Endothelial cell (in vitro differentiated cells): ENCODE measurements around the gene GMDS. TPM values are rescaled to one million over a fixed set of nuclear protein-coding genes. Genes with fewer than 3 reads are reported as not detected.

Experiments used
- DNase-seq: peaks from one replicate; pipeline ENCODE4 v3.0.0; 2021; ENCODE audit warnings: low spot score
- H3K27ac Mint-ChIP-seq: one replicate; pipeline ENCODE4 v1.8.0; 2021; ENCODE audit warnings: mixed read lengths, inconsistent platforms; ENCODE audit not compliant: unreplicated experiment
- H3K27me3 Mint-ChIP-seq: one replicate; pipeline ENCODE4 v1.8.0; 2021; ENCODE audit warnings: mild to moderate bottlenecking, moderate library complexity, mixed read lengths, inconsistent platforms; ENCODE audit not compliant: unreplicated experiment
- H3K36me3 Mint-ChIP-seq: one replicate; pipeline ENCODE4 v1.8.0; 2021; ENCODE audit warnings: mild to moderate bottlenecking, low read depth, mixed read lengths, inconsistent platforms; ENCODE audit not compliant: unreplicated experiment
- H3K4me1 Mint-ChIP-seq: one replicate; pipeline ENCODE4 v1.8.0; 2021; ENCODE audit warnings: mild to moderate bottlenecking, mixed read lengths, inconsistent platforms; ENCODE audit not compliant: unreplicated experiment
- H3K4me3 Mint-ChIP-seq: one replicate; pipeline ENCODE4 v1.8.0; 2021; ENCODE audit warnings: mild to moderate bottlenecking, mixed read lengths, inconsistent platforms; ENCODE audit not compliant: unreplicated experiment
- H3K9me3 Mint-ChIP-seq: one replicate; pipeline ENCODE4 v1.8.0; 2021; ENCODE audit warnings: mixed read lengths, inconsistent platforms; ENCODE audit not compliant: unreplicated experiment
- CTCF ChIP-seq: fragments of 200-600 bp; sonication (generic); IDR thresholded peaks from one replicate; pipeline ENCODE4 v1.5.0; 2021; ENCODE audit warnings: antibody characterized with exemption; ENCODE audit not compliant: unreplicated experiment
- total RNA-seq: library from RNA; stranded (reverse); fragmentation: NEBNext Ultra II Directional; extraction: Animal tissue kit (Norgen Biotek cat#: 25700); gene quantifications from one replicate; pipeline ENCODE4 v1.2.1, GENCODE V29; 2021; ENCODE audit not compliant: unreplicated experiment

GMDS gene
- total RNA-seq, 1 donor from 2014 or later: 36.0 TPM

GRCh38 chr6:2141644-2142290 lies 103.6 kb downstream of the GMDS start:
- DNase-seq: no peak
- peaks cover 2% of the 10 kb centered on the region for H3K27me3 Mint-ChIP-seq
- peaks cover 16% of the 10 kb centered on the region for H3K4me1 Mint-ChIP-seq
- H3K36me3 Mint-ChIP-seq: no peaks in the 10 kb centered on the region
- no peak for TF ChIP-seq CTCF
- H3K27ac Mint-ChIP-seq: no peak overlapping the region
- no peak overlapping the region for H3K4me3 Mint-ChIP-seq
- H3K9me3 Mint-ChIP-seq: no peaks in the 10 kb centered on the region

GRCh38 chr6:2140438-2141128 lies 104.8 kb downstream of the GMDS start:
- Mint-ChIP-seq H3K4me3 (no peak overlapping the region), H3K9me3 (no peaks in the 10 kb centered on the region), H3K27me3 (no peaks in the 10 kb centered on the region), H3K27ac (no peak overlapping the region), H3K36me3 (no peaks in the 10 kb centered on the region), H3K4me1 (peaks cover 16% of the 10 kb centered on the region)
- no peak for TF ChIP-seq CTCF
- no peak for DNase-seq

- Mint-ChIP-seq H3K4me3 (no peak overlapping the region), H3K27me3 (no peaks in the 10 kb centered on the region), H3K9me3 (no peaks in the 10 kb centered on the region), H3K36me3 (no peaks in the 10 kb centered on the region), H3K27ac (no peak overlapping the region), H3K4me1 (peaks cover 27% of the 10 kb centered on the region)
- no peak for TF ChIP-seq CTCF
- no peak for DNase-seq
Observed at GRCh38 chr6:2135401-2135800, 110.0 kb downstream of the GMDS start.

GRCh38 chr6:2134554-2134953 lies 110.9 kb downstream of the GMDS start:
- TF ChIP-seq CTCF: no peak
- Mint-ChIP-seq H3K9me3 (no peaks in the 10 kb centered on the region), H3K36me3 (no peaks in the 10 kb centered on the region), H3K27ac (no peak overlapping the region), H3K4me1 (peaks cover 24% of the 10 kb centered on the region), H3K4me3 (no peak overlapping the region), H3K27me3 (no peaks in the 10 kb centered on the region)
- DNase-seq: no peak

- no peak for DNase-seq
- H3K36me3 Mint-ChIP-seq: no peaks in the 10 kb centered on the region
- no peaks in the 10 kb centered on the region for H3K9me3 Mint-ChIP-seq
- no peak overlapping the region for H3K27ac Mint-ChIP-seq
- no peak for TF ChIP-seq CTCF
- H3K27me3 Mint-ChIP-seq: no peaks in the 10 kb centered on the region
- peaks cover 29% of the 10 kb centered on the region for H3K4me1 Mint-ChIP-seq
- H3K4me3 Mint-ChIP-seq: no peak overlapping the region
Observed at GRCh38 chr6:2133716-2134310, 111.6 kb downstream of the GMDS start.
